C1 segment of cervical spinal cord (tissue), 14 donors: ENCODE results near the gene DPY19L2.
"Not testable (repeated sequence)": the region's sequence is repeated elsewhere in the genome, so short reads cannot be mapped to it uniquely, and the experiment has no call there.

ENCODE experiments used
- DNase-seq, 14 donors: peaks; one replicate each; lab custom pipeline; 2025; lab: John Stamatoyannopoulos, UW

Gene DPY19L2

GRCh38 chr12:63537838-63538237 lies 130.5 kb downstream of the DPY19L2 start:
- not testable (repeated sequence) for DNase-seq

- DNase-seq, result not testable (repeated sequence)
Measured at GRCh38 chr12:63529641-63530040, 138.7 kb downstream of the DPY19L2 start.

- DNase-seq, result no peak
Measured at GRCh38 chr12:63525831-63526230, 142.5 kb downstream of the DPY19L2 start.

GRCh38 chr12:63521706-63522105 lies 146.6 kb downstream of the DPY19L2 start:
- no peak for DNase-seq
